Measurements from ENCODE around the gene PCID2. TPM values are rescaled to one million over a fixed set of nuclear protein-coding genes. Genes with fewer than 3 reads are reported as not detected.
A peak's percentile ranks its signal among the peaks of the same experiment; 100 is the strongest.

PCID2 gene
- total and polyA plus RNA-seq, 2 of the 13 experiments (the other 11 are each of a cell fraction or from before 2014, with no cell fraction given): 65.0 to 111 TPM

- H3K9ac ChIP-seq (ENCODE audit: insufficient read depth, low read depth, low read length): peak overlapping the region; percentile 60
- POLR2A ChIA-PET: interaction anchor here (0.7 to 3.7 kb wide), 15 partner anchors 10 to 230 kb away, joined by 3 to 33 read pairs (median 6); partner anchors contain the start of genes CUL4A, F10, F7 and PCID2
- no peak overlapping the region for H2AFZ ChIP-seq (ENCODE audit: low read length)
- no TSS peak for BruUV-seq (replicated peaks)
- H3K4me3 ChIP-seq (replicated peaks in 1 of 3; ENCODE audit: insufficient read depth in 1 of 3, low read depth in 2 of 3, low read length in 3 of 3): peak overlapping the region in 2 of 3 experiments; percentile 33 to 57; a peak in 4 of 6 replicates
- DNase-seq (ENCODE audit: low spot score) (no peak), ATAC-seq (peak; percentile 41), FAIRE-seq (no peak)
- H3K27ac ChIP-seq (ENCODE audit: extremely low read length, insufficient read depth, low read length): peak overlapping the region; percentile 92
- H3K4me1 ChIP-seq (ENCODE audit: insufficient read depth, low read length): peaks cover 64% of the 10 kb centered on the region
- CTCF ChIA-PET (ENCODE audit: low intra/inter-chr PET ratio, low total read pairs): no interaction called here
- H3K9me3 ChIP-seq (ENCODE audit: low read length): 0 out of 2 replicates have a peak, but pooled peaks cover 2% of the 10 kb centered on the region
- no peaks in the 10 kb centered on the region for H4K20me1 ChIP-seq (ENCODE audit: insufficient read depth, low read length)
- 43% methylated on average over 29 of the region's 31 CpGs for WGBS (ENCODE audit: low lambda C conversion rate)
- H3K27me3 ChIP-seq (ENCODE audit: control insufficient read depth in 1 of 2, insufficient read depth in 2 of 2, low read length in 2 of 2): no peaks in the 10 kb centered on the region
- H3K4me2 ChIP-seq (ENCODE audit: low read depth, low read length): peak overlapping the region; percentile 88
- peaks cover 32% of the 10 kb centered on the region for H3K79me2 ChIP-seq (ENCODE audit: insufficient read depth, low read length)
- peaks cover 6 to 15% of the 10 kb centered on the region in 2 experiments; a peak in 3 of 5 replicates for H3K36me3 ChIP-seq (replicated peaks in 1 of 2; ENCODE audit: control insufficient read depth in 1 of 2, insufficient read depth in 2 of 2, low read length in 2 of 2)
- intact Hi-C loops (cut with micrococcal nuclease; ENCODE audit: unreplicated experiment): loop anchor here (1.0 kb wide), 2 partner anchors 11 to 27 kb away; no protein-coding TSS in a partner anchor
- in situ Hi-C loops (cut with HindIII; ENCODE audit: extremely low pct_ligation_motif_present, low pct_unique_long_range_greater_than_20kb): no loop called here
- TF ChIP-seq, protein P1, sequence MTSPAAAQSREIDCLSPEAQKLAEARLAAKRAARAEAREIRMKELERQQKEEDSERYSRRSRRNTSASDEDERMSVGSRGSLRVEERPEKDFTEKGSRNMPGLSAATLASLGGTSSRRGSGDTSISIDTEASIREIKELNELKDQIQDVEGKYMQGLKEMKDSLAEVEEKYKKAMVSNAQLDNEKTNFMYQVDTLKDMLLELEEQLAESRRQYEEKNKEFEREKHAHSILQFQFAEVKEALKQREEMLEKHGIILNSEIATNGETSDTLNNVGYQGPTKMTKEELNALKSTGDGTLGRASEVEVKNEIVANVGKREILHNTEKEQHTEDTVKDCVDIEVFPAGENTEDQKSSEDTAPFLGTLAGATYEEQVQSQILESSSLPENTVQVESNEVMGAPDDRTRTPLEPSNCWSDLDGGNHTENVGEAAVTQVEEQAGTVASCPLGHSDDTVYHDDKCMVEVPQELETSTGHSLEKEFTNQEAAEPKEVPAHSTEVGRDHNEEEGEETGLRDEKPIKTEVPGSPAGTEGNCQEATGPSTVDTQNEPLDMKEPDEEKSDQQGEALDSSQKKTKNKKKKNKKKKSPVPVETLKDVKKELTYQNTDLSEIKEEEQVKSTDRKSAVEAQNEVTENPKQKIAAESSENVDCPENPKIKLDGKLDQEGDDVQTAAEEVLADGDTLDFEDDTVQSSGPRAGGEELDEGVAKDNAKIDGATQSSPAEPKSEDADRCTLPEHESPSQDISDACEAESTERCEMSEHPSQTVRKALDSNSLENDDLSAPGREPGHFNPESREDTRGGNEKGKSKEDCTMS (CRISPR knock-in tag; conservative IDR thresholded peaks at IDR 0.05): no peak
- TF ChIP-seq E2F1 (CRISPR knock-in tag; IDR thresholded peaks at IDR 0.05) (0 out of 2 replicates have a peak, but pooled peaks have one; percentile 1), ZNF274 (CRISPR knock-in tag; IDR thresholded peaks at IDR 0.05) (0 out of 2 replicates have a peak, but pooled peaks have one; percentile 18), RBAK (CRISPR knock-in tag; IDR thresholded peaks at IDR 0.05) (no peak), POLR2G (IDR thresholded peaks at IDR 0.05; ENCODE audit: low read depth, low read length) (peak; percentile 23; the same call in 1 of the 2 replicates), ZNF691 (CRISPR knock-in tag; IDR thresholded peaks at IDR 0.05; ENCODE audit: borderline replicate concordance, low read depth) (peak; percentile 67; the same call in 1 of the 2 replicates), TOPORS (CRISPR knock-in tag; IDR thresholded peaks at IDR 0.05) (no peak), FOXA1 (IDR thresholded peaks at IDR 0.05) (no peak), FOXA1 (CRISPR knock-in tag; IDR thresholded peaks at IDR 0.05) (no peak)
- TF ChIP-seq, protein P2, sequence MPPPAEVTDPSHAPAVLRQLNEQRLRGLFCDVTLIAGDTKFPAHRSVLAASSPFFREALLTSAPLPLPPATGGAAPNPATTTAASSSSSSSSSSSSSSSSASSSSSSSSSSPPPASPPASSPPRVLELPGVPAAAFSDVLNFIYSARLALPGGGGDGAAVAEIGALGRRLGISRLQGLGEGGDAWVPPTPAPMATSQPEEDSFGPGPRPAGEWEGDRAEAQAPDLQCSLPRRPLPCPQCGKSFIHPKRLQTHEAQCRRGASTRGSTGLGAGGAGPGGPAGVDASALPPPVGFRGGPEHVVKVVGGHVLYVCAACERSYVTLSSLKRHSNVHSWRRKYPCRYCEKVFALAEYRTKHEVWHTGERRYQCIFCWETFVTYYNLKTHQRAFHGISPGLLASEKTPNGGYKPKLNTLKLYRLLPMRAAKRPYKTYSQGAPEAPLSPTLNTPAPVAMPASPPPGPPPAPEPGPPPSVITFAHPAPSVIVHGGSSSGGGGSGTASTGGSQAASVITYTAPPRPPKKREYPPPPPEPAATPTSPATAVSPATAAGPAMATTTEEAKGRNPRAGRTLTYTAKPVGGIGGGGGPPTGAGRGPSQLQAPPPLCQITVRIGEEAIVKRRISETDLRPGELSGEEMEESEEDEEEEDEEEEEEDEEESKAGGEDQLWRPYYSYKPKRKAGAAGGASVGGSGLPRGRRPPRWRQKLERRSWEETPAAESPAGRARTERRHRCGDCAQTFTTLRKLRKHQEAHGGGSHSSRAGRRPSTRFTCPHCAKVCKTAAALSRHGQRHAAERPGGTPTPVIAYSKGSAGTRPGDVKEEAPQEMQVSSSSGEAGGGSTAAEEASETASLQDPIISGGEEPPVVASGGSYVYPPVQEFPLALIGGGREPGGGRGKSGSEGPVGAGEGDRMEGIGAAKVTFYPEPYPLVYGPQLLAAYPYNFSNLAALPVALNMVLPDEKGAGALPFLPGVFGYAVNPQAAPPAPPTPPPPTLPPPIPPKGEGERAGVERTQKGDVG (CRISPR knock-in tag; IDR thresholded peaks at IDR 0.05; ENCODE audit: borderline replicate concordance): peak; percentile 28; the same call in 1 of the 2 replicates
Measured at GRCh38 chr13:113150550-113151365, 57.7 kb downstream of the PCID2 start.

All from HepG2 (cell line).